ENCODE data around the gene TARBP2.
"Not testable (repeated sequence)": the region's sequence is repeated elsewhere in the genome, so short reads cannot be mapped to it uniquely, and the experiment has no call there.

DNA sequence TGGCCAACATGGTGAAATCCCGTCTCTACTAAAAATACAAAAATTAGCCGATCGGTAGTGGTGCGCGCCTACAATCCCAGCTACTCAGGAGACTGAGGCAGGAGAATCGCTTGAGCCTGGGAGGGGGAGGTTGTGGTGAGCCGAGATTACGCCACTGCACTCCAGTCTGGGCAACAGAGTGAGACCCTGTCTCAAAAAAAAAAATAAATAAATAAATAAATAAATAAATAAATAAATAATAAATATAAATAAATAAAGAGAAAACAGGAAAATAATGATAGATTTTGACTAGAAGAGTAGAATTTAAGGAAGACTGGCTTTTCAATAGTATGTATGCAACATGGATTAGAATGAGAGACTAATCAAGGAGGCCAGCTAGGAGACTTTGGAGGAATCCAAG is 49.0 kb downstream of the TARBP2 start:
- TF ChIP-seq CTCF, POLR2AphosphoS5 (IDR thresholded peaks at IDR 0.05): not testable (repeated sequence)
